ENCODE measurements around the gene TRIM3.

DNA sequence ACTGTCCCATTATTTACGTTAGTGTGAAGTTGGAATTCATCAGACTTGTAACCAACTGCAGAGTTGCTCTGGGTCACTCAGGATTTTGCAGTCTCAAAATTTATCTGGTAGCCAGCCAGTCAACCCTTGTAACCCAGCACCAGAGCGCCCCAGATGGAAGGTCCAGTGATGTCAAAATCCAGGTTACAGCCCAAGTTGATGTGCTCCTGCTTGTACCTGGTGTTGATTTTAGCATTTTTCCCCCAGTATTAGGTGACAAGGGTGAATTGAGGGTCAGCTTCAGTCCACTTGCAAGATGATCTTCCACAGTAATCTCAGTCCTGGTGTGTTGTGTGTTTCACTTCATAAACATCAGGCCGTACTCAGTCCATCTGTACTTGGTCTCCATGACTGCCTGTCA is 15.1 kb upstream of the TRIM3 start:
- TF ChIP-seq POLR2AphosphoS5 (IDR thresholded peaks at IDR 0.05) (no peak), POLR2A (IDR thresholded peaks at IDR 0.05) (no peak)
- TF ChIP-seq, protein P1, sequence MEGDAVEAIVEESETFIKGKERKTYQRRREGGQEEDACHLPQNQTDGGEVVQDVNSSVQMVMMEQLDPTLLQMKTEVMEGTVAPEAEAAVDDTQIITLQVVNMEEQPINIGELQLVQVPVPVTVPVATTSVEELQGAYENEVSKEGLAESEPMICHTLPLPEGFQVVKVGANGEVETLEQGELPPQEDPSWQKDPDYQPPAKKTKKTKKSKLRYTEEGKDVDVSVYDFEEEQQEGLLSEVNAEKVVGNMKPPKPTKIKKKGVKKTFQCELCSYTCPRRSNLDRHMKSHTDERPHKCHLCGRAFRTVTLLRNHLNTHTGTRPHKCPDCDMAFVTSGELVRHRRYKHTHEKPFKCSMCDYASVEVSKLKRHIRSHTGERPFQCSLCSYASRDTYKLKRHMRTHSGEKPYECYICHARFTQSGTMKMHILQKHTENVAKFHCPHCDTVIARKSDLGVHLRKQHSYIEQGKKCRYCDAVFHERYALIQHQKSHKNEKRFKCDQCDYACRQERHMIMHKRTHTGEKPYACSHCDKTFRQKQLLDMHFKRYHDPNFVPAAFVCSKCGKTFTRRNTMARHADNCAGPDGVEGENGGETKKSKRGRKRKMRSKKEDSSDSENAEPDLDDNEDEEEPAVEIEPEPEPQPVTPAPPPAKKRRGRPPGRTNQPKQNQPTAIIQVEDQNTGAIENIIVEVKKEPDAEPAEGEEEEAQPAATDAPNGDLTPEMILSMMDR (IDR thresholded peaks at IDR 0.05) = no peak

All from prostate gland (tissue), 2 donors.